ENCODE data around the gene UGT2B28.
"Not testable (repeated sequence)": the region's sequence is repeated elsewhere in the genome, so short reads cannot be mapped to it uniquely, and the experiment has no call there.

The UGT2B28 gene

GRCh38 chr4:69321153-69321729 is 41.0 kb downstream of the UGT2B28 start:
- no peaks in the 10 kb centered on the region for H3K9me3 Mint-ChIP-seq
- H3K27ac Mint-ChIP-seq = no peak overlapping the region
- H3K4me1 Mint-ChIP-seq (ENCODE audit: low read depth) = no peaks in the 10 kb centered on the region
- H3K36me3 Mint-ChIP-seq (ENCODE audit: low read depth) = no peaks in the 10 kb centered on the region
- no peak for DNase-seq
- no peaks in the 10 kb centered on the region for H3K27me3 Mint-ChIP-seq
- no peak overlapping the region for H3K4me3 Mint-ChIP-seq

GRCh38 chr4:69322055-69322454 is 41.8 kb downstream of the UGT2B28 start:
- DNase-seq = no peak
- H3K27me3 Mint-ChIP-seq = no peaks in the 10 kb centered on the region
- no peaks in the 10 kb centered on the region for H3K4me1 Mint-ChIP-seq (ENCODE audit: low read depth)
- no peaks in the 10 kb centered on the region for H3K9me3 Mint-ChIP-seq
- H3K4me3 Mint-ChIP-seq = no peak overlapping the region
- H3K27ac Mint-ChIP-seq = no peak overlapping the region
- H3K36me3 Mint-ChIP-seq (ENCODE audit: low read depth) = no peaks in the 10 kb centered on the region

GRCh38 chr4:69323284-69323683 is 43.0 kb downstream of the UGT2B28 start:
- no peak overlapping the region for H3K4me3 Mint-ChIP-seq
- H3K27me3 Mint-ChIP-seq = no peaks in the 10 kb centered on the region
- H3K9me3 Mint-ChIP-seq = no peaks in the 10 kb centered on the region
- no peak for DNase-seq
- H3K36me3 Mint-ChIP-seq (ENCODE audit: low read depth) = no peaks in the 10 kb centered on the region
- no peaks in the 10 kb centered on the region for H3K4me1 Mint-ChIP-seq (ENCODE audit: low read depth)
- H3K27ac Mint-ChIP-seq = no peak overlapping the region

- H3K27me3 Mint-ChIP-seq = no peaks in the 10 kb centered on the region
These were observed 50.2 kb downstream of the UGT2B28 start for GRCh38 chr4:69330345-69331047.

GRCh38 chr4:69331304-69331703 is 51.0 kb downstream of the UGT2B28 start:
- not testable (repeated sequence) for H3K4me1 Mint-ChIP-seq (ENCODE audit: low read depth); H3K4me3 Mint-ChIP-seq; DNase-seq; H3K9me3 Mint-ChIP-seq; H3K27ac Mint-ChIP-seq; H3K36me3 Mint-ChIP-seq (ENCODE audit: low read depth); H3K27me3 Mint-ChIP-seq

More at GRCh38 chr4:69330345-69331047, 50.2 kb downstream of the UGT2B28 start:
- no peak overlapping the region for H3K4me3 Mint-ChIP-seq
- H3K36me3 Mint-ChIP-seq (ENCODE audit: low read depth) = no peaks in the 10 kb centered on the region
- no peak overlapping the region for H3K27ac Mint-ChIP-seq
- no peak for DNase-seq
- H3K9me3 Mint-ChIP-seq = peaks cover 2% of the 10 kb centered on the region
- no peaks in the 10 kb centered on the region for H3K4me1 Mint-ChIP-seq (ENCODE audit: low read depth)

GRCh38 chr4:69335485-69335884 is 55.2 kb downstream of the UGT2B28 start:
- H3K27me3 Mint-ChIP-seq; H3K9me3 Mint-ChIP-seq; H3K27ac Mint-ChIP-seq; H3K36me3 Mint-ChIP-seq (ENCODE audit: low read depth); H3K4me3 Mint-ChIP-seq; DNase-seq; H3K4me1 Mint-ChIP-seq (ENCODE audit: low read depth): not testable (repeated sequence)

- not testable (repeated sequence) for H3K9me3 Mint-ChIP-seq; H3K27ac Mint-ChIP-seq; H3K27me3 Mint-ChIP-seq; H3K4me1 Mint-ChIP-seq (ENCODE audit: low read depth); H3K36me3 Mint-ChIP-seq (ENCODE audit: low read depth); H3K4me3 Mint-ChIP-seq; DNase-seq
These were observed 62.8 kb downstream of the UGT2B28 start for GRCh38 chr4:69343114-69343513.

- H3K27me3 Mint-ChIP-seq; H3K9me3 Mint-ChIP-seq; H3K36me3 Mint-ChIP-seq (ENCODE audit: low read depth); H3K27ac Mint-ChIP-seq; H3K4me3 Mint-ChIP-seq; DNase-seq; H3K4me1 Mint-ChIP-seq (ENCODE audit: low read depth): not testable (repeated sequence)
These were observed 63.5 kb downstream of the UGT2B28 start for GRCh38 chr4:69343558-69344420.

Measured in activated T-cell treated with anti-CD3 and anti-CD28 coated beads, Interleukin-2, amount 50 U/mL, for 24 hours (primary cell).